Pons (tissue), 1 donor: Measurements from ENCODE around the gene STPG4.

Experiments
- DNase-seq: peaks from one replicate; pipeline ENCODE4 v3.0.0-alpha.2; 2016; ENCODE audit warnings: low spot score

The STPG4 gene

DNA sequence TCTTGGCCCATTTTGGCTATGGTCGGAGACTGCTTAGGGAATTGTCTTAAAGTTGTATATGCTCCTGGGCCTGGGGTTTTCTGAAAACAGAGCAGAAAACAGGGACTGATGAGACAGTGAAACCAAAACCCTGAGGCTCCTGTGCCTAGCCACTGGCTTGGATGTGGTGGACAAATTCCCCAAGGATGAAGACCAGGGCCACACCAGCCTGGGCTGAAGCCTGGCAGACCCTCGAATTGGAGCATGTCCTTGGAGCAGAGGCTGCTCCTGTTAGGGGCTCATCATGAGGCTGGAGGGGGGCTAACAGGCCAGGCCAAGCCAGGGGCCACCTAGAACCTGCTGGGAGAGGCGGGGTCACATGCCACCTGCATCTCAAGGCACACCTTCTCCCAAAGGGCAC, 68.1 kb downstream of the STPG4 start:
- DNase-seq = no peak

DNA sequence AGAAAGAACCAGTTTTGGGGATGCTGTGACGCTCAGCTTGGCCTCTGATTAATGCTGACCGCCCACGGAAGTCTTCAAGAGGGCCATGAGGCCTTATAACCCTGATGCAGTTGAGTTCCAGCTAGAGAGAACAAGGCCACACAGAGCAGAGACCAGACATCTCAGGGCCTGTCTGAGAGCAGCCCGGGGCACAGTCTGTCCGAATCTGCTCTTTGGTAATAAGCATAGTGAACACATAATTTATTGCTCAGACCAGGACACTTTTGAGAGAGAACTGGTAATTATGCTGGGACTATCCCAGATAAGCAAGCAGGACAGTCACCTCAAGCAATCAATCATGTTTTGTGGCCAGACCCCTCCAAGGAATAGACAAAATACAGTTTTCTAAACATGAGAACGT, 68.5 kb downstream of the STPG4 start:
- DNase-seq = no peak

DNA sequence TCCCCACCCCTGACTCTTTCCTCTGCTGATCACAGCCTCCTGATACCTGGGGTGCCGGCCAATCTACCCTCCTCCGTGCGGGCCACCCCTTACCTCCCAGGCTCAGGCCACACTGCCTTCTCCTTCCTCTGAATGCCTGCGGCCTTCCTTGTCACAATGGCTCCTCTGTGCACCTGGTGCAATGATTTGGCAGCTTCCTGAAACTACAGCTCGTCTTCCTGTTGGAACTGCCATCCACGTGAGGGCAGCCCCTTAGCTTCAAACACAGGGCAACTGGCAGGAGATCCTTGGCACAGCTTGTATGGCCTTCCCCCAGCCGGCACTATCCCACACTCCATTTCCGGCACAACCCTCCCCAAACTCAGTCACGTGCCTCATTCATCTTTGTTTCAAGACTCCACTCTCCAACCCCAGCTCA, 69.0 kb downstream of the STPG4 start:
- no peak for DNase-seq

- DNase-seq = no peak
Observed at GRCh38 chr2:47083886-47084687, 71.0 kb downstream of the STPG4 start.

GRCh38 chr2:47083485-47083884, 71.6 kb downstream of the STPG4 start:
- DNase-seq = no peak

DNA sequence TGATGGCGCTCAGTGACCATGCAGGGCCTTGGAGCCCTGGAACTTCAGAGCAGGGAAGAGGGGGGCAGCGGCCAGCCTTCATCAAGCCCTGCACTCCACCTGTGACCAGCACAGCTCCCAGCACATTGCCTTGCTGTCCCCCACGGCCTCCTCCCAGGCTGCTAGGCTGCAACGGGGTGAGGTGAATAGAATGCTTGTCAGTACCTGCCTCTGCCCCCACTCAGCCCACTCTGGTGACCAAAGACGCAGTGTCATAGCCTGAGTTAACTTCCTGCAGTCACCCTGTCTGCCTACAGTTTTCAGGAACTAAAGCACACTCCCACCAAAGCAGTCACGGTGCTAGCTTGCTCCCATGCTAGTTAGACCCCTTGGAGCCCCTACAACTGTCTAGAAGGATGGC, 72.1 kb downstream of the STPG4 start:
- no peak for DNase-seq

- no peak for DNase-seq
Observed at GRCh38 chr2:47080888-47081301, 74.2 kb downstream of the STPG4 start.

GRCh38 chr2:47079515-47080412, 75.3 kb downstream of the STPG4 start:
- no peak for DNase-seq

GRCh38 chr2:47078541-47079482, 76.3 kb downstream of the STPG4 start:
- DNase-seq = no peak

GRCh38 chr2:47077442-47078117, 77.5 kb downstream of the STPG4 start:
- no peak for DNase-seq

GRCh38 chr2:47076586-47077441, 78.3 kb downstream of the STPG4 start:
- DNase-seq = no peak

DNA sequence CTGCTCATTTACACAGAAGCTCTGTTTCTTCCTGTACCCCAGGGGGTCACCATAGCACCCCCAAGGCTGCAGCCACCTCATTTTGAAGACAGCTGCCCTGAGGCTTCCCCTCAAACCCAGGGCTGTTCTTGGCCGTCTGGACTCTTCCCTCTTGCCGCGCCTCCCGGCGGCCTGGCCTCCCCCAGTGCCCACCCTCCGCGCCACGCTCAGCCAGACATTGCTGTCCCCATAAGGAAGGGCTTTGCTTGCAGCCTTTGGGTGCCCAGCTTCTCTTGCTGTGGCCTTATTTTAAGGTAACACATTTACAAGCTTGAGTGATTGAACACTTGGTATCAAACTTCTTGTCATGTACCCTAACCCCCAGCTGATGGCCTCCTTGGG, 79.0 kb downstream of the STPG4 start:
- DNase-seq = no peak

- DNase-seq = no peak
Observed at GRCh38 chr2:47075361-47076125, 79.6 kb downstream of the STPG4 start.

DNA sequence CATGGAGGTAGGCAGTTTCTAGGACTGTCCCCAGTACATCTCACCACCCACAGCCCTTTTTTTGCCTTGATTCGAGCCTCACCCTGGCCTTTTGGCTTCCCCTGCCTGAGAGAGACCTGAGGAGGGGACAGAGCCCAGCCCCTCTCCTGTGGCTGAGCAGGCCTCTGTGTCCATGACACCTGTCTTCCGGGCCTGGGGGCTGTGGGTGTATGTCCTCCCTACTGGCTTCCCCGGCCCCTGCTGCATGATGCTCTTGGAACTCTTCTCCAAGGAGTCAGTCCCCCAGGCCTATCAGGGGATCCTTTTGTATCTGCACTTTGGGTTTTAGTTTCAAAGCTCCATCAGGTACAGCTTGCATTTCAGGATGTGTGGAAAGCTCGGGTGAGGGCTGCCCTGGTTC, 80.4 kb downstream of the STPG4 start:
- no peak for DNase-seq

DNA sequence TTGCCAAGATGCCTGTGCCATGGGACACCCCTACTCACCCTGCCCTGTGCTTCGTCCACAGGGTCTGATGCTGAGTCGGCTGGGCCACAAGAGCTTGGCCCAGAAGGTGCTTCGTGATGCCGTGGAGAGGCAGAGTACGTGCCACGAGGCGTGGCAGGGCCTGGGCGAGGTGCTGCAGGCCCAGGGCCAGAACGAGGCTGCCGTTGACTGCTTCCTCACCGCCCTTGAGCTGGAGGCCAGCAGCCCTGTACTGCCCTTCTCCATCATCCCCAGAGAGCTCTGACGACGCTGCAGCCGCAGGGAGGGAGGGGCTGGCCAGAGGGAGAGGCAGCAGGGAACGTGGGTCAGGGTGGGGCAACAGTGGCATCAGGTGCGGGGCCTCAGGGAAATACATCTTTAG, 81.5 kb downstream of the STPG4 start:
- DNase-seq = no peak

- DNase-seq = no peak
Observed at GRCh38 chr2:47073217-47073616, 81.9 kb downstream of the STPG4 start.

GRCh38 chr2:47072728-47073191, 82.3 kb downstream of the STPG4 start:
- DNase-seq = peak; percentile 89

GRCh38 chr2:47072018-47072691, 83.0 kb downstream of the STPG4 start:
- DNase-seq = peak; percentile 82
